Neural cell (in vitro differentiated cells): ENCODE data around the gene MIEN1.

ENCODE experiments used
- CTCF ChIP-seq: fragments of 450-650 bp; IDR thresholded peaks from 2 replicates; pipeline ENCODE4 v1.5.1; 2014; ENCODE audit warnings: antibody characterized with exemption, mild to moderate bottlenecking, moderate library complexity; ENCODE audit not compliant: poor library complexity, severe bottlenecking
- EZH2 ChIP-seq: fragments of 200-600, 300-800 bp; shearing (Covaris generic), sonication (generic); IDR thresholded peaks from 2 replicates; pipeline ENCODE4 v1.6.1; 2014; ENCODE audit warnings: antibody characterized with exemption, low read length, borderline replicate concordance, mild to moderate bottlenecking; ENCODE audit not compliant: insufficient read depth, poor library complexity, severe bottlenecking
- RAD21 ChIP-seq: fragments of 450-650 bp; conservative IDR thresholded peaks from 2 replicates; pipeline ENCODE4 v1.6.1; 2014; ENCODE audit warnings: antibody characterized with exemption, mild to moderate bottlenecking, moderate library complexity
- TAF1 ChIP-seq: IDR thresholded peaks from 2 replicates; pipeline ENCODE4 v1.6.1; 2012; ENCODE audit warnings: low read depth

GRCh38 chr17:39765766-39766165 lies 35.4 kb upstream of the MIEN1 start:
- TF ChIP-seq CTCF (no peak), EZH2 (no peak), TAF1 (no peak), RAD21 (no peak)
